ENCODE measurements around the gene IZUMO1.

Gene IZUMO1

DNA sequence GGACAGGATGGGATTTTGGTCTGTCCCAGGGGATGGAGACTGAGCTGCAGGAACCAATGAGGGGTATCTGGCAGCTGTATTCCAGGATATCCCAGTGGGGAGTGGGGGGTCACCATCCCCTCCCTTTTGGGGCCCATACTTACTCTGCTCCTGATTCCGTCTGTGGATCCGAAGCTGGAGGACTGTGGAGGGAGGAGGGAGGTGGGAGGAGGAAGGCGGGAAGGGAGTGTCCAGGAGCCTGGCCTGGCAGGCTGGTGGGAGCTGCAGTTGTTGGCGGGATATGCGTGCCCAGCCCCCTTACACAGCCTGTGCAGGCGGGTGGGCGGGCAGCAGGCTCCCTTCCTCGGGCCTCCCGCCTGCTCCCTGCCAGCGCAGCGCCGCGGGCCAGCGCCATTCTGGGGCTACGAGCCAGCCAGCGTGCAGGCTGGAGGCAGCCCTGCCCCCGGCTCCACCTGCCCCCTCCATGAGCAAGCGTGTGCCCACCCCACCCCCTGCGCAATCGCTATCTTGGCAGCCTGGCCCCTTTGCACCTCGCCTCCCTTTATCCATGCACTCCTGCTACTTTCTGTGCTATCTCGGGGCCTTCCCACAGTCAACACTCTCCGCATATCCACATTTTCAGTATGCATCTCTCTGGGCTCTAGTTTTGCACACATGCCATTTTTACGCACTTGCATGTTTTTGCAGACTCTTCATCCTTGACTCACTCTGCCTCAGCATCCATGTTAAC lies 30.0 kb downstream of the IZUMO1 start:
- TF ChIP-seq ZNF274 (IDR thresholded peaks at IDR 0.05; ENCODE audit: low read depth, low read length): no peak
- H3K4me3 ChIP-seq (ENCODE audit: low read length): no peak overlapping the region

DNA sequence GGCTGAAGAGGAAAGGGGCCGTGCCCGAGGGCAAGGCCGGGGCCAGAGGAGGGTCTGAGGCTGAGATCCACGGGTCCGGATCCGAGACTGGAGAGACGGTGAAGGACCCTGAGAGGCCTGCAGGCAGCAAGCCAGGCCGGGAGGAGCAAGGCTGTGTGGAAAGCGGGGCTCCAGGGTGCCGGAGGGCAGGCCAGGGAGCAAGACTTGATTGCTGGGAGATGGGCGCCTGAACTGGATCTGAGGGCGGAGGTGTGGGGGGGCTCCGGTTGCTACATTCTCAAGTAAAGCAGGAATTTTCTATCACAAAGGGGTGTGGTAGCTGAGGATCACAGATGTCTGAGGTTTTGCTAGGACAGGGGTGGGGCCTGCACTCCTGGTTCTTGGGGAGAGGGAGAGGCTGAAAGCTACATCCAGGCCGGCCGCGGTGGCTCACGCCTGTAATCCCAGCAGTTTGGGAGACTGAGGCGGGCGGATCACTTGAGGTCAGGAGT lies 31.0 kb downstream of the IZUMO1 start:
- no peak overlapping the region for H3K4me3 ChIP-seq (ENCODE audit: low read length)
- no peak for TF ChIP-seq ZNF274 (IDR thresholded peaks at IDR 0.05; ENCODE audit: low read depth, low read length)

DNA sequence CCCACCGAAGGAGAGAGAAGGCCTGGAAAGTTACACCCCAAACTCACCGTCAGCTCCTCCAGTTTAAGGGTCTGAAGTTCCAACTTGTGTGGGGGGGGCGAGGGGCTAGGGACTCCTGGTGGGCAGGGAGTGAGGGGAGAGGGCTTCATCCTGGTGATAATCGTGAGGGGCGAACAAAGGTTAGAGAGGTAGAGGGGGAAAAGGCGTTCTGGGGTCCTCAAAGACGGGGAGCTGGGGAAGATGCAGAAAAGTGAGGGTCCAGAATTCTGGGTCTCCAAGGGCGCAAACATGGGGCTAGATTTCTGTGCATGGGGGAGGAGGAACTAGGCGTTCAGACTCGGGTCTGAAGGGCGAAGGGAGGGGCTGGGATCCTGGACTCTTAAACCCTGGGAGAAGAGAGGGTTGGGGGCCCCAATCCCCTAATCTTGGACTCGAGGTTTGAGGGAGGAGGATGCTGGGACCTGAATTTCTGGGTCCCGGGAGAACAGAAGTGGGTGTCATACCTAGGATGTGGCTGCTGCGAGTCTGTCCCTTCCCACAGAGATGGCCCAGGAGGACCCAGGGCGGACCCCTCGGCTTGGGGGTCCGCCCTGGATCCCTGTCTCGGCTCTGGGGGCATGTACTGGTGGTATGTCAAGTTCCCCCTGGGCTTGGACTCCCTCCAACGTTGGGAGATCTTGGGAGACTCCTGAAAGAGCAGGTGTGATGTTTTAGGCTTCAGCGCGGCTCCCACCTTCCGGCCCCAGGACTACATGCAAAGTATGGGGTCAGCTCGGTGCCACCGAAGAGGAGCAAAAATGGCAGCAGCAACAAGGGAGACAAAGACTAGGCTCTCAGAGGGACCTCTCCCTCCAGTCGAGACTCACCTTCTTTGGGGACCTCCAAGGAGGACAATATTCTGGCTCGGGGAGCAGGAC lies 31.7 kb downstream of the IZUMO1 start:
- TF ChIP-seq ZNF274 (IDR thresholded peaks at IDR 0.05; ENCODE audit: low read depth, low read length): no peak
- peak overlapping the region; percentile 66 for H3K4me3 ChIP-seq (ENCODE audit: low read length)

DNA sequence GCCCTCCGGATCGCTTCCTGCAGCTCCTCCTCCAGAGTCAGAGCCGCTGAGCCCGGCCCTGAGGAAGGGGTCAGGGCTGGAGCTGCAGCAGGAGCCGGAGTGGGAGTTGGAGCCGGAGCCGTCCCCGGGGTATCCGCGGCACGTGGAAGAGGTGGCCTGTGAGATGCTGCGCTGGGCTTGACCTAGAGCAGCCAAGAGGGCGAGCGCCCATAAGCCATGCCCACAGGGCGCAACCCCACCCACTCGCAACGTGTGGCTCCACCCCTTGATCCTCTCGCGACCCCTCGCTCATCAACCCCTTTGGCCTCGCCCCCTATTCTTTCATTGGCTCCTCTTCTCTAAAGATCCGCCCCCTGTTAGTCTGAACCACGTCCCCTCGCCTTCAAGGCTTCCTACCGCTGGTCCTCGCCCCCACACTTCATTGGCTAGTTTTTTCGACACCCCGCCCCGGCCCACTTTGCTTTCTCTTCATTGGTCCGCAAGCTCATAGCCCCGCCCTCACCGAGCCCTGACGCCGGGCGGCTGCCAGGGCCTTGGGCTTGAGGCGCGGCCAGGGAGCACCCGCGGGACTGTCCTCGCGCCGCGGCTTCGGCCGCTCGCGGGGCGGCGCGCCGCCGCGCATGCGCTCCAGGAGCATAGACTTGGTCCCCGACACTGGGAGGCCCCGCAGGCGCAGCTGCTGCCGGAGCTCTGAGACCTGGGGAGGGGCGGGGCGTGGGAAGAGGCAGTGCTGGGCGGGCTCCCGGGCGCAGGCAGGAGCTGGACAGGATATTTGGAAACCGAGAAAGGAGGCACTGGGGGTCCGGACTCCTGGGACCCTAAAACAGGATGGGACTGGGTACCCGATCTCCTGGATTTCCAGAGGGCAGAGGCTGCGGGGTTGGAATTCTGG lies 32.6 kb downstream of the IZUMO1 start:
- peak overlapping the region; percentile 70 for H3K4me3 ChIP-seq (ENCODE audit: low read length)
- no peak for TF ChIP-seq ZNF274 (IDR thresholded peaks at IDR 0.05; ENCODE audit: low read depth, low read length)

DNA sequence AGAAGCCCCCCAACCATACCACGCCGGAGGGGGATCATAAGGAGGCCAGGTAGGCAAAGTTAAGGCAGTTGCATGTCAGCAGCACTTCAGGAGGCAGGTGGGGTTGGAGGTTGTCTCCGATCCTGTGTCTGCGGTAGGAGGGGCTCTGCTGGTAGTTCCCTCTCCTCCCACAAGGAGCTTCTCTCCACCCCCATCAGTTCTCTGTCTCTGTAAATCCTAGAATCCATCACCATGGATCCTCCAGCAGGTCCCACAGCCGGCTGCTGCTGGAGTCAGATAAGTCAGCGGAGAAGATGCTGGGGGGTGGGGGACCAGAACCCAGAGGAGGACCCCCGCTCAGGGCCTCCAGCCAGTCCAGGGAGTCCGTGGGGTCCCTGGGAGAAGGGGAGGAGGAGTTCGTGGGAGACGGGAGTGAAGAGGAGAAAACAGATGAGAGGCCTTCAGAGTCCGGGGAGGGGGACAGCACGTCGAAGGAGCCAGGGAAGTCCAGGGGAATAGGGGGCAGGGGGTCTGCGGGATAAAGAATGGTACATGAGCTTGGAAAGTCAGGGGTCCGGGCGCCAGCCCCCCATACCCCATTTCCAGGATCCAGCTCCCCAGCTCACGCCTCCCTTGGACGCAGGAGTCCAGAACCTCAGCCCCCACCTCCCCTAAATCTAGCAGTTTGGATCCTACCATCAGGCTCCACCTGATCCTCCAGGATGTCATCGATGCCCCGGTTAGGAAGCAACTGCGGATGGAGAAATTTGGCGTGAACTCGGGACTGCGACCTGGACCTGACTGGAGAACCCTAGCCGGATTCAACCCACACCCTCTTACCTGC lies 33.5 kb downstream of the IZUMO1 start:
- peak overlapping the region; percentile 70 for H3K4me3 ChIP-seq (ENCODE audit: low read length)
- TF ChIP-seq ZNF274 (IDR thresholded peaks at IDR 0.05; ENCODE audit: low read depth, low read length): no peak

DNA sequence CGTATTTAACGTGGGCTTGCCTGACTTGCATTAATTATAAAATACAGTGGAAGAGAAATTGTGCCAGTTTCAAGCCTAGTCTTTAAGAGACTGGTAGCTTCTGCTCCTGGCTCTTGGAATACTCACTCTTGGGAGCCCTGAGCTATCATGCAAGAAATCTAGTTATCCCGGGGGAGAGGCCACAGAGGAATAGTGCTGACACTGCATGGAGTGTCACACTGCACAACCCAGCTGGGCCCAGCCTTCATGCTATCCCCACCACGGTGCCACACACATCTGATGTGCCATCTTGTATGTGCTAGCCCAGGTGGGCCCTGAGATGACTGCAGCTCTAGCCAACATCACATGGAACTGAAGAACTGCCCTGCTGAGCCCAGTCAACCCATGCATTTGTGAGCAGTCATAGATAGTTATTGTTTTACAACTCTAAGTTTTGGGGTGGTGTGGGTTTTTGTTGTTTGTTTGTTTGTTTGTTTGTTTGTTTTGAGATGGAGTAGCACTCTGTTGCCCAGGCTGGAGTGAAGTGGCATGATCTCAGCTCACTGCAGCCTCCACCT lies 35.5 kb downstream of the IZUMO1 start:
- TF ChIP-seq ZNF274 (IDR thresholded peaks at IDR 0.05; ENCODE audit: low read depth, low read length): no peak
- no peak overlapping the region for H3K4me3 ChIP-seq (ENCODE audit: low read length)

DNA sequence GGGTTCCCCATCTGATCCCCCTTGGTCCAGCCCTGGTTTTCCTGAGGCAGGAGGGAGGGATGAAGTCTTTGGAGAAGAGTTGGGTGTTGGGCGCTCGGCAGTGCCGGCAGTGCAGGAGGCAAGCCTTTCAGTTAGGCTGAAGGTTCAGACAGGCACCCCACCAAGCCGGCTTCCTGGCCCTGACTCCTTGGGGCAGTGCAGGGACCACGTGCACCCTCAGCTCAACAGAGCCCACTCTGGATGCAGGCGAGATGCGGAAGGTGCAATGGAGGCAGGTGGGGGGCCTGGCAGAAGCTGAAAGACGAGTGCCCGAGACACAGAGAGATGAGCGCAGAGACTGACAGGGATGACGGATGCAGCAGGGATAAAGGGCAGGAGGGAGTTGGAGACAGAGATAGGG lies 38.2 kb downstream of the IZUMO1 start:
- no peak for TF ChIP-seq ZNF274 (IDR thresholded peaks at IDR 0.05; ENCODE audit: low read depth, low read length)

DNA sequence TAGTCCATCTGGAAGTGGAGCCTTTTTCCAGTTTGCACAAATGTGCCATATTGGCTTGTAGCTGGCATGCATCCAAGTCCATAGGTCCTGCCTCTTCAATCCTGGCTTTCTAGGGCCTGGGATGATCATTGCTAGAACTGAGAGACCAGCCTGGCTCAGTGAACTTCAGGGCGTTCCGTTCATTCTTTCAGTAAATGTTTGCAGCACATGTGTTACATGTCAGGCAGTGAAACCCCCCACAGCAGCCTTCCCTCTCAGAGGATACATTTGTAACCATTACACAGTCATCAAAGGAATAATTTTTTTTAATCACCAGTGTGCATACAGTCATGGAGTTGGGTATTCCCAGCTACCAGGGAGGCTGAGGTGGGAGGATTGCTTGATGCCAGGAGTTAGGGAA lies 41.3 kb downstream of the IZUMO1 start:
- no peak for TF ChIP-seq ZNF274 (IDR thresholded peaks at IDR 0.05; ENCODE audit: low read depth, low read length)
- no peak overlapping the region for H3K4me3 ChIP-seq (ENCODE audit: low read length)

More for the DNA sequence above, 38.2 kb downstream of the IZUMO1 start:
- H3K4me3 ChIP-seq (ENCODE audit: low read length): no peak overlapping the region

DNA sequence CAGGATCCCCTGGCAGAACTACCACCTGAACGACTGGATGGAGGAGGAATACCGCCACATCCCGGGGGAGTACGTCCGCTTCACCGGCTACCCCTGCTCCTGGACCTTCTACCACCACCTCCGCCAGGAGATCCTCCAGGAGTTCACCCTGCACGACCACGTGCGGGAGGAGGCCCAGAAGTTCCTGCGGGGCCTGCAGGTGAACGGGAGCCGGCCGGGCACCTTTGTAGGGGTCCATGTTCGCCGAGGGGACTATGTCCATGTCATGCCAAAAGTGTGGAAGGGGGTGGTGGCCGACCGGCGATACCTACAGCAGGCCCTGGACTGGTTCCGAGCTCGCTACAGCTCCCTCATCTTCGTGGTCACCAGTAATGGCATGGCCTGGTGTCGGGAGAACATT lies 43.4 kb downstream of the IZUMO1 start:
- no peak overlapping the region for H3K4me3 ChIP-seq (ENCODE audit: low read length)
- no peak for TF ChIP-seq ZNF274 (IDR thresholded peaks at IDR 0.05; ENCODE audit: low read depth, low read length)

DNA sequence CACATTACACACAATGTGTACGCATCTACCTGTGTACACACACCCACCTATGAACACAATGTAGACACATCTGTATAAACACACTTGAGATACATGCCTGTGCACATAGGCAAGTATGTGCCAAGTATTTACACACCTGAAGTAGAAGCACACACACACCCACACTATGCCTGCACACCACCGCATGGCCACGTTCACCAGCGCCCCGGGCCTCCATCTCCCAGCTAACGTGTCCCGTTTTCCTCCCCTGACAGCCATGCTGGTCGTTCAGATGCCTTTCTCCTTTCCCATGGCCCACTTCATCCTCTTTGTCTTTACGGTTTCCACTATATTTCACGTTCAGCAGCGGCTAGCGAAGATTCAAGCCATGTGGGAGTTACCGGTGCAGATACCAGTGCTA lies 44.0 kb downstream of the IZUMO1 start:
- H3K4me3 ChIP-seq (ENCODE audit: low read length): no peak overlapping the region
- TF ChIP-seq ZNF274 (IDR thresholded peaks at IDR 0.05; ENCODE audit: low read depth, low read length): no peak

DNA sequence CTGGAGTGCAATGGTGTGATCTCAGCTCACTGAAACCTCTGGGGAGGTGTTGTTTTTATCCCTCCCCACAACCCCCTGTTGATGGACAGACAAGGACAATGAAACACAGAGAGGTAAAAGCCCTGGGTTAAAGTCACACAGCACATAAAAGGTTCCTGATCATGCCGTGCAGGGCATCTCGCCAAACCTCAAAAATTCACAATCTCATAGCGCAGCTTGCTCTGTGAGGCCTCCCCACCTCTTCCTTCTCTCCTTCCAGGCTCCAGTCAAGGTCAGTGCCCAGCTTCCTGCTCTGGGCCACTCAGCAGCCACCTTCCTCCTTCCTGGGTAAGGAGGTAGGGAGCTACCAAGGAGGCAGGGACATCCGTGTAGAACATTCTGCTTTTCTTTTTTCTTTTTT lies 48.7 kb downstream of the IZUMO1 start:
- H3K4me3 ChIP-seq (ENCODE audit: low read length): no peak overlapping the region
- TF ChIP-seq ZNF274 (IDR thresholded peaks at IDR 0.05; ENCODE audit: low read depth, low read length): no peak

DNA sequence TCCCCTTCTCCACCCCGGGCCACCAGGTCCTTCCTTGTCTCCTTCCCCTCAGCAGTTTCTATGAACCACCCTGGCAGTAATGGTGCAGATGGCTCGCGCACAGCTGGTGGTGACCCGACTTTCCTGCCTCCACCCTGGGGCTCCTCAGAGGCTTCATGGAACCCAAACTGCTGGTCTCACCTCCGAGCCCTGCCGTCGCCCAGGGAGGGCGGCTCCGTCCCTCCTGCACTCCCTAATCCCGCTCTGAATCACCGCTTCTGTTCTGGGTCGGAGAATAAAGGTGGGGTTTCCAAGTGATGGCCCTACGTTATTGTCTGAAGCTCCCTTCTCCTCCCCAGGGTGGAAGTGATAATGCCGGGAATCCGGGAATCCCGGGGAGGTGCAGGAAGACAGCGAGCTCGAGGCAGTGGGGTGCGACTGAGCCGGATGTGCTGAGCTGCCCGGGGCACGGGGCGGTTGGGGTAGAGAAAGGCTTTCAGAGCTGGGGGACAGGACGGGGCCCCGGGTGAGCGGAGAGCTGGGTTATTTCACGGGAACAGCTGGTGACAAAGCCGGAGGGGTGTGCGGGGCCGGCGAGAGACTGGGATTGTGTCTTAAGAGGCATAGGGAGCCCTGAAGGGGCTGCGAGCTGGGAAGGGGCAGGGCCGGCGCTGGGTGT lies 50.2 kb downstream of the IZUMO1 start:
- no peak overlapping the region for H3K4me3 ChIP-seq (ENCODE audit: low read length)
- TF ChIP-seq ZNF274 (IDR thresholded peaks at IDR 0.05; ENCODE audit: low read depth, low read length): no peak

Measured in GM08714 (cell line).